Prostate gland (tissue), 2 donors: Measurements from ENCODE around the gene C9orf153. TPM values are rescaled to one million over a fixed set of nuclear protein-coding genes. Genes with fewer than 3 reads are reported as not detected.
"Not testable (repeated sequence)": the region's sequence is repeated elsewhere in the genome, so short reads cannot be mapped to it uniquely, and the experiment has no call there.

Experiments used
- DNase-seq: peaks from one replicate; pipeline ENCODE4 v3.0.0-alpha.2; 2019; ENCODE audit warnings: low spot score
- H3K27ac ChIP-seq, 2 donors: fragments of 200-600 bp; sonication (generic); 2 replicates each; pipeline ENCODE4 v1.5.1; 2017 to 2019
- H3K27me3 ChIP-seq: fragments of 200-600 bp; sonication (generic); replicated peaks from 2 replicates; pipeline ENCODE4 v1.5.1; 2019; ENCODE audit not compliant: insufficient read depth
- H3K36me3 ChIP-seq, 2 donors: fragments of 200-600 bp; sonication (generic); 1 replicate in 1 of 2; 2 replicates in 1 of 2; pipeline versions ENCODE4 v1.5.1 to v1.8.1; 2017 to 2019
- H3K4me1 ChIP-seq: fragments of 200-600 bp; sonication (generic); replicated peaks from 2 replicates; pipeline ENCODE4 v1.5.1; 2019
- H3K4me3 ChIP-seq, 2 donors: fragments of 200-600 bp; sonication (generic); 2 replicates each; pipeline ENCODE4 v1.5.1; 2017 to 2019
- H3K9me3 ChIP-seq: fragments of 200-600 bp; sonication (generic); 2 replicates; pipeline ENCODE4 v1.5.1; 2017
- CTCF ChIP-seq, 4 experiments: fragments of 200-600 bp in 2 of 4; fragments of 450-650 bp in 2 of 4; sonication (generic) in 2 of 4; IDR thresholded peaks; 1 replicate in 3 of 4; 2 replicates in 1 of 4; pipeline ENCODE4 v1.5.1; 2016 to 2019; ENCODE audit warnings: antibody characterized with exemption in 4 of 4, mild to moderate bottlenecking in 2 of 4, moderate library complexity in 2 of 4
- POLR2A ChIP-seq: fragments of 450-650 bp; IDR thresholded peaks from one replicate; pipeline ENCODE4 v1.6.1; 2016; ENCODE audit warnings: antibody characterized with exemption, mild to moderate bottlenecking
- POLR2AphosphoS5 ChIP-seq: sonication (generic); formaldehyde crosslinking; IDR thresholded peaks from one replicate; pipeline ENCODE4 v1.6.1; 2017; ENCODE audit warnings: antibody characterized with exemption
- WGBS: methylation state at CpG from one replicate; pipeline ENCODE4 v1.1.5; 2018; 5-methylcytosine and 5-hydroxymethylcytosine counted together
- intact Hi-C: fragments of 100-400 bp; cut with DNase I; formaldehyde crosslinking; loops from one replicate; pipeline ENCODE4 v1.14.2; 2022
- total RNA-seq, 2 donors: library from RNA; depleted of rRNA; stranded (reverse); fragments of >200 nt; gene quantifications; one replicate each; pipeline ENCODE4 v1.1.0, GENCODE V29; 2016

The C9orf153 gene
- total RNA-seq, 2 donors from 2014 or later, result 1.6 TPM; not detected in 1

GRCh38 chr9:86201474-86202337 is 57.8 kb downstream of the C9orf153 start:
- Histone ChIP-seq H3K4me1 (no peaks in the 10 kb centered on the region), H3K27me3 (no peaks in the 10 kb centered on the region), H3K9me3 (no peaks in the 10 kb centered on the region), H3K4me3 (no peak overlapping the region), H3K27ac (no peak overlapping the region), H3K36me3 (no peaks in the 10 kb centered on the region)
- TF ChIP-seq POLR2AphosphoS5 (no peak), POLR2A (no peak), CTCF (IDR thresholded peaks at IDR 0.05) (no peak)
- WGBS, result 89% methylated on average over 5 of the region's 5 CpGs
- intact Hi-C loops, result no loop called here
- DNase-seq, result no peak

GRCh38 chr9:86200599-86201162 is 58.8 kb downstream of the C9orf153 start:
- no peak for TF ChIP-seq POLR2A
- no peak for TF ChIP-seq POLR2AphosphoS5
- TF ChIP-seq CTCF (IDR thresholded peaks at IDR 0.05), result no peak
- Histone ChIP-seq H3K4me1 (no peaks in the 10 kb centered on the region), H3K36me3 (no peaks in the 10 kb centered on the region), H3K9me3 (no peaks in the 10 kb centered on the region), H3K27ac (no peak overlapping the region), H3K4me3 (no peak overlapping the region), H3K27me3 (no peaks in the 10 kb centered on the region)
- intact Hi-C loops, result no loop called here
- WGBS, result 75% methylated on average over 2 of the region's 2 CpGs
- DNase-seq, result no peak

- 86% methylated on average over 4 of the region's 4 CpGs for WGBS
- intact Hi-C loops, result no loop called here
- Histone ChIP-seq H3K27ac (no peak overlapping the region), H3K27me3 (no peaks in the 10 kb centered on the region), H3K36me3 (no peaks in the 10 kb centered on the region), H3K9me3 (no peaks in the 10 kb centered on the region), H3K4me1 (no peaks in the 10 kb centered on the region), H3K4me3 (no peak overlapping the region)
- no peak for DNase-seq
- TF ChIP-seq POLR2AphosphoS5 (no peak), CTCF (IDR thresholded peaks at IDR 0.05) (no peak), POLR2A (no peak)
Observed at GRCh38 chr9:86193088-86193487, 66.4 kb downstream of the C9orf153 start.

- intact Hi-C loops, H3K36me3 ChIP-seq, H3K9me3 ChIP-seq, H3K27ac ChIP-seq, H3K27me3 ChIP-seq, DNase-seq, H3K4me1 ChIP-seq, H3K4me3 ChIP-seq: not testable (repeated sequence)
- 83% methylated on average over 1 of the region's 1 CpG for WGBS
Observed at GRCh38 chr9:86190700-86191099, 68.8 kb downstream of the C9orf153 start.

GRCh38 chr9:86187121-86187520 is 72.3 kb downstream of the C9orf153 start:
- Histone ChIP-seq H3K9me3 (no peaks in the 10 kb centered on the region), H3K4me1 (no peaks in the 10 kb centered on the region), H3K4me3 (no peak overlapping the region), H3K36me3 (no peaks in the 10 kb centered on the region), H3K27me3 (no peaks in the 10 kb centered on the region), H3K27ac (no peak overlapping the region)
- WGBS, result 59% methylated on average over 3 of the region's 3 CpGs
- TF ChIP-seq POLR2AphosphoS5, result no peak
- TF ChIP-seq POLR2A, result no peak
- TF ChIP-seq CTCF (IDR thresholded peaks at IDR 0.05), result no peak
- DNase-seq, result no peak
- intact Hi-C loops, result no loop called here
